Smooth muscle cell of the brain vasculature (primary cell): Measurements from ENCODE around the gene CATSPERE.

Experiments
- DNase-seq: peaks from one replicate; pipeline ENCODE4 v3.0.0-alpha.2; 2012; ENCODE audit warnings: low read depth, low spot score

CATSPERE gene

GRCh38 chr1:244626709-244627108, 165.6 kb downstream of the CATSPERE start:
- DNase-seq: no peak

- no peak for DNase-seq
These were observed 167.7 kb downstream of the CATSPERE start for GRCh38 chr1:244628789-244629188.

GRCh38 chr1:244633140-244633539, 172.1 kb downstream of the CATSPERE start:
- DNase-seq: no peak

GRCh38 chr1:244634546-244634945, 173.5 kb downstream of the CATSPERE start:
- DNase-seq: no peak

DNA sequence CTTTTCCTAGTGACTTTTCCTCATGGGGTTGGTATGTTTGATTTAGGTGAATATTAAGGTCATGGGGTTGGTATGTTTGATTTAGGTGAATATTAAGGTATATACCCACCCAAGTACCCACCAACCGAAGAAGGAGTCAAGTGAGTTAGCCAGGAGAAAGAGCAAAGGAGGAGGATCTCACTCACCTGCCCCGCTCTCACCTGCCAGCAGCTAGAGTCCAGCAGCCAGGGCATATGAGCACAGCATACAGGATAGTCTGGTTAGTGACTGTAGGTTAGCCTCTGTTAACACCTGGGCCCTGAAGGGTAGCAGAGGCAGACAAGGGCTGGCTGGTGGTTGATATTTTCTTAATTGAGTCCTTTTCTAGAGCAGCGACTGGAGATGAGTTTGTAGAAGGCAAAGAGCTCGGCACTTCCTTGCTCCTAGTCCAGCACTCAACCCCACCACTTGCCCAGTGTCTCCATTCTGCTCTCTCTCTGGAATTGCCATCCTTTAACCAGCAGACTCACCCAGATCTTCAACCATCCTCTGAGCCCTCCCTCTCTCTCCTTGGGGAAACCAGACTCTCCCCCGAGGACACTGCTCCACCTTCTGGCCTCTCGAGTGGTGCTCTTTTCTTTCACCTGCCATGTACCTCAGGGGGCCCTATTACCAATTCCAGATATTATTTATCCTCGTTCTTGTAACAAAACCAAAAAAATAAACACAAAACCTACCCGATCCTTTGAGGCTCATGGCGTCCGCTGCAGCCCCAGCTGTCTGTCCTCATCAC, 175.6 kb downstream of the CATSPERE start:
- no peak for DNase-seq

DNA sequence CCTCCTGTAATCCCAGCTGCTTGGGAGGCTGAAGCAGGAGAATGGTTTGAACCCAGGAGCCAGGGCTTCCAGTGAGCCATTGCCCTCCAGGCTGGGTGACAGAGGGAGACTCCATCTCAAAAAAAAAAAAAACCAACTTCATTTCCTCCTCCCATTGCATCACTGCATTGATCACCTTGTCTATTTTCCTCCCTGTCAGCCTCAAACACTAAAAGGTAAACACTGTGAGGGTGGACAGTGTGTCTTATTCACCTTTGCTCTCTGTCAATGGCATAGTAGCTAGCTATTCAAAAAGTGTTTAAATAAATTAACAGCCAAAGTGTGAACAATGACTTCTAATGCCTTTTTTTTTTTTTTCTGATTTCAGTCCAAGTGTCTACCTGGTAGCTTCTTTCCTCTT, 178.5 kb downstream of the CATSPERE start:
- no peak for DNase-seq

- no peak for DNase-seq
These were observed 179.8 kb downstream of the CATSPERE start for GRCh38 chr1:244640917-244641316.

GRCh38 chr1:244642526-244642925, 181.5 kb downstream of the CATSPERE start:
- no peak for DNase-seq

DNA sequence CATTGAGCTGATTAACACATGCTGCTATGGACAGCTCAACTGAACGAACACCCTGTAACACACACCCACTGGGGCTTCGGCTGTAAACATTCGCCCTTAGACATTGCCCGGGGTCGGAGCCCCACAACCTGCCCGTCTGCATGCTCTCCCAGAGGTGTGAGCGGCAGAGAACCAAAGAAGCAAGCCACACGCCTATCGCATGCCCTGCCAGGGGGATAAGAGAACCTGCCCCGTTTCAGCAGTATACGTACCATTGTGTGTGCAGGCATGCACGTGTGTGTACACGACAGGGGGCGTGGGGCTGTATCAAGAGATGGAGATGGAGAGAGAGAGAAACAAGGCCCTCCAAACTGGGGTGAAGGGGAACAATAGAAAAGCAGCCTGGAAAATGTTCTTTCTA, 181.9 kb downstream of the CATSPERE start:
- DNase-seq: no peak

GRCh38 chr1:244645414-244645813, 184.3 kb downstream of the CATSPERE start:
- no peak for DNase-seq

- DNase-seq: no peak
These were observed 184.8 kb downstream of the CATSPERE start for GRCh38 chr1:244645890-244646289.

GRCh38 chr1:244647819-244648218, 186.7 kb downstream of the CATSPERE start:
- DNase-seq: no peak

DNA sequence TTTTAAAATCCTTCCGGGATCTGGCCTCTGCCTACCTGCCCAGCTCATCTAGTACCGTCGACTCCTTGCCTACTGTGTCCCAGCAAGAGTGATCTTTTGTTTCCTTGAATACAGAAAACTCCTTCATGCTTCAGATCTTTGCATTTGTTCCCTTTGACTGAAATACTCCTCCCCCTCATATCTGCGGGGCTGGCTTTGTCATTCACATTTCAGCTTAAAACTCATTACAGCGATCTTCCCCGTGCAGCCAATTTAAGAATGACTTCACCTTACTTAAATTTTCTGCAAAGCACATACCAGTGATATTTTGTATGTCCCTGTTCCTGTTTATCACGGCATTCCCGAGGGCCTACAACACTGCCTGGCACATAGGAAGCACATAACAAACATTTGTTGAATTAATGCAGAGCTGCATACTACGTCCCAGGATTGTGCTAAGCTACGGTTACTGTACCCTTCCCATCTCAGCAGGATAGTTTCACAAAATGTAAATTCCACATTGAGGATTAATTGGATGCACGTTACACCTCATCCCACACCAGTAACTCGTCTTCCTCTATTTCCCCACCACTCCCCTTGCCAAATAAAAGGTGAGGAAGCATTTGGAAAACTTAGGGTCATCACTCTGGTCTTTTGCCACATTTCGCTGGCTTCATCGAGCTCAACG, 191.0 kb downstream of the CATSPERE start:
- no peak for DNase-seq

DNA sequence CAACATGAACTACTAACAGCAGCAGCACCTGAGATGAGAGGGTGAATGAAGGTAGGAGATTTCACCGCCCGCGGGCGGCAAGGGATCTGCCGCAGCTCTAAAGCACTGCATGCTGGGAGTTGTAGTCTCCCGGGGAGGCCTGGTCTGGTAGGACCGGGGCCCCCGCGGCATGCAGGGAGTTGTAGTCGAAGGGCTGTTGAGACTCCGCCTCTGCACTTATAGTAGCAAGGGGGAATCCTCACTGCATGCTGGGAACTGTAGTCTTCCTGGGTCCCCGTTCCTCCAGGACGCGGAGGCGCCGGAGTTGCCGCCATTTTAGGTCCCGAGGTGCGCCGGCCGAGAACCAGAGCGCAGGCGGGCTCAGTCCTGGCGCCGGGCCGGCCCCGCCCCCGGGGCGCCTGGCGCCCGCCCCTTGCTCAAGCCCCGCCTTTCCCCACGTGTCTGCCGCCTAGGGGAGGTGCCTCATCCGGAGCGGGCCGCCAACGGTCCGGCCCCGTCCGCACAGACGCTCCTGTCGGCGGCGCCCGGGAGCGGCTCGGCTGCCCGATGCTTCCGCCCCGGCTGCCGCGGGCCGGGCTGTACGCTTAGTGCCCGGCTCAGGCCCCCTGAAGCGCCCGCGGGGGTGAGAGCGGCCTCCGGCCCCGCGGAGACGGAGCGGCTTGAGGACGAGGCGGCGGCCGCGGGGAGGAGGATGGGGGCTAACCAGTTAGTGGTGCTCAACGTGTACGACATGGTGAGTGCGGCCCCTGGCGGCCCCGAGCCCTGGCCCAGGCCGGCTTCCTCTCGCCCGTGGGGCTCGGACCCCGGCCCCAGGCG, 191.8 kb downstream of the CATSPERE start, which contains the start of gene DESI2:
TSS of gene DESI2 (plus strand) at position 504 of the 816 bp plus-strand sequence. CDS start at position 692, 188 bp downstream.
- DNase-seq: peak; percentile 99

DNA sequence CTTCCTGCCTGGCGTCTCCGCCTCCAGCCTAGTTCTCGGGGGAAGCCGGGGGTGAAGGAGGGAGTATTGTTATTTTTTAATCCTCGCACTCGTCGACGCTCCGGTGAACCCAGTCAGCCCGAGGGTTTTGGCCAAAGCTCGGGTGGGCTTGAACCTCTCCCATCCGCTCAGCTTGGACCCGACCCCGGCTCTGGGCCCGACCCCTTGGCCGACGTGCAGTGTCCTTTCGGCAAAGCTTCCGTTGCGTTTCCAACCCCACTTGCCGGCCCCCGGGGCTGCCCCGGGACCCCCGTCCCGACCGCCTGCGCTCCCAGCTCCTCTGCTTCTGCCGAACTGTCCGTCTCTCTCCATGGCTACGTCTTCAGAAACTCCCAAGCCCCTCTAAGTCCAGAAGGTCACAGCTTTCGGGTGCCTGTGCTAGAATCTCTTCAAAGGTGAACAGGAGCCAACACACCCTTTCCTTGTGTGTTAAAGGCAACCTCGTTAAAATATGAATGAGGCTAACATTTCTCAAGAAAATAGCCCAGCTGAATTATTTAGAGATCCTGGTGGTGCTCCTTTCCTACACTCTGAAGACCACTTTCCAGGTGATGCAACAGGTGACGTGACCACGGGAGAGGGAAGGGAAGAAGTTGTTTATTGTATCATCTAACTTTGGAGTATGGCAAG, 192.5 kb downstream of the CATSPERE start:
- no peak for DNase-seq

- DNase-seq: no peak
These were observed 193.3 kb downstream of the CATSPERE start for GRCh38 chr1:244654108-244655038.

DNA sequence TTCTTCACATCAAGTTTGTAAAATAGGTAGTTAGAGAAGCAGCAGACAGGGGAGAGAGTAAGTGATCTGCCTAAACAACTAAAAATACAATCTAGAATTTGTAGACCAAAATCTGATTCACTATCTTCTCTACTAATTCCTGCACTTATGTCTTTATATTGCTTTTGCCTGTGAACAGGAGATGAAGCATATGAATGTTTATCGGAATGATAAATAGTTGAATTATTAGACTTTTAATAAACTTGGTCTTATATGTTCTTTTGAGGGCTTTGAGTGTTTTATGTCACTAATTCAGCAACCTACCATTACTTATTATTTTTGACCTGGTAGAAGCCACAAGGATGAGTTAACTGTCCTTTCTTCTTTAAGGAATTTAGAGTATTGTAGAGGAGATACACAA, 194.1 kb downstream of the CATSPERE start:
- no peak for DNase-seq

- no peak for DNase-seq
These were observed 196.3 kb downstream of the CATSPERE start for GRCh38 chr1:244657421-244657820.

GRCh38 chr1:244659694-244660093, 198.6 kb downstream of the CATSPERE start:
- no peak for DNase-seq

GRCh38 chr1:244660595-244660994, 199.5 kb downstream of the CATSPERE start:
- DNase-seq: no peak
